ENCODE results near the gene MKS1.

MKS1 gene

DNA sequence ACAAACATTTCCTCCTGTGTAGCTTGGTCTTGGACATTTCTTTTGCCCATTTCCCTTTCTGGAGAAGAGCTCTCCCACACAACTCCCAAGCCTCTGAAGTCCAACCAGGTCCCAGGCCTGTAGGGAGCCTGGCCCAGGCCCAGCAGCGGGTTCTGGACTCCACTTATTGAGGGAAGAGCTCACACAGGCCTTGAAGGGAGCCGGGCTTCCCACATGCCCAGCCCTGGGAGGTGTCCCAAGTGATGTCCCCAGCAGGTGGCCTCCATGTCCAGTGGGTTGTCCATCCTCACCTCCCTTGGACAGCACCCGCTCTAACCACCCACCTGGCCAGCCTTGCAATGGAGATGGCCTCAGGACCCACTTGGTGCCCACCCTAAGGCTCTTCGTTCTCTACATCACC lies 32.5 kb downstream of the MKS1 start:
- H3F3A ChIP-seq (ENCODE audit: low read depth) = no peaks in the 10 kb centered on the region
- TF ChIP-seq, protein P1, sequence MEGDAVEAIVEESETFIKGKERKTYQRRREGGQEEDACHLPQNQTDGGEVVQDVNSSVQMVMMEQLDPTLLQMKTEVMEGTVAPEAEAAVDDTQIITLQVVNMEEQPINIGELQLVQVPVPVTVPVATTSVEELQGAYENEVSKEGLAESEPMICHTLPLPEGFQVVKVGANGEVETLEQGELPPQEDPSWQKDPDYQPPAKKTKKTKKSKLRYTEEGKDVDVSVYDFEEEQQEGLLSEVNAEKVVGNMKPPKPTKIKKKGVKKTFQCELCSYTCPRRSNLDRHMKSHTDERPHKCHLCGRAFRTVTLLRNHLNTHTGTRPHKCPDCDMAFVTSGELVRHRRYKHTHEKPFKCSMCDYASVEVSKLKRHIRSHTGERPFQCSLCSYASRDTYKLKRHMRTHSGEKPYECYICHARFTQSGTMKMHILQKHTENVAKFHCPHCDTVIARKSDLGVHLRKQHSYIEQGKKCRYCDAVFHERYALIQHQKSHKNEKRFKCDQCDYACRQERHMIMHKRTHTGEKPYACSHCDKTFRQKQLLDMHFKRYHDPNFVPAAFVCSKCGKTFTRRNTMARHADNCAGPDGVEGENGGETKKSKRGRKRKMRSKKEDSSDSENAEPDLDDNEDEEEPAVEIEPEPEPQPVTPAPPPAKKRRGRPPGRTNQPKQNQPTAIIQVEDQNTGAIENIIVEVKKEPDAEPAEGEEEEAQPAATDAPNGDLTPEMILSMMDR (conservative IDR thresholded peaks at IDR 0.05; ENCODE audit: low read length) = no peak
- TF ChIP-seq EZH2phosphoT487 (IDR thresholded peaks at IDR 0.05; ENCODE audit: borderline replicate concordance) = no peak
- no peaks in the 10 kb centered on the region for H3K27me3 ChIP-seq (ENCODE audit: insufficient read depth, low read length, poor library complexity, severe bottlenecking)
- no peaks in the 10 kb centered on the region for H4K20me1 ChIP-seq (ENCODE audit: insufficient read depth, low read length, poor library complexity, severe bottlenecking)
- H3K9ac ChIP-seq (ENCODE audit: low read depth, low read length, poor library complexity, severe bottlenecking) = no peak overlapping the region
- no peak overlapping the region for H3K4me3 ChIP-seq (ENCODE audit: low read length, poor library complexity, severe bottlenecking)
- H3K4me1 ChIP-seq (ENCODE audit: insufficient read depth, low read length, poor library complexity, severe bottlenecking) = no peaks in the 10 kb centered on the region
- no peak overlapping the region for H3K4me2 ChIP-seq (ENCODE audit: low read depth, low read length, poor library complexity, severe bottlenecking)
- no peak overlapping the region for H2AFZ ChIP-seq (ENCODE audit: low read length)
- H3K79me2 ChIP-seq (ENCODE audit: insufficient read depth, low read length) = no peaks in the 10 kb centered on the region
- no peaks in the 10 kb centered on the region for H3K9me3 ChIP-seq (ENCODE audit: insufficient read depth, low read depth, low read length)
- H3K36me3 ChIP-seq (ENCODE audit: insufficient read depth, low read length) = no peaks in the 10 kb centered on the region
- H3K9me2 ChIP-seq (replicated peaks; ENCODE audit: low read depth, low read length) = no peaks in the 10 kb centered on the region

DNA sequence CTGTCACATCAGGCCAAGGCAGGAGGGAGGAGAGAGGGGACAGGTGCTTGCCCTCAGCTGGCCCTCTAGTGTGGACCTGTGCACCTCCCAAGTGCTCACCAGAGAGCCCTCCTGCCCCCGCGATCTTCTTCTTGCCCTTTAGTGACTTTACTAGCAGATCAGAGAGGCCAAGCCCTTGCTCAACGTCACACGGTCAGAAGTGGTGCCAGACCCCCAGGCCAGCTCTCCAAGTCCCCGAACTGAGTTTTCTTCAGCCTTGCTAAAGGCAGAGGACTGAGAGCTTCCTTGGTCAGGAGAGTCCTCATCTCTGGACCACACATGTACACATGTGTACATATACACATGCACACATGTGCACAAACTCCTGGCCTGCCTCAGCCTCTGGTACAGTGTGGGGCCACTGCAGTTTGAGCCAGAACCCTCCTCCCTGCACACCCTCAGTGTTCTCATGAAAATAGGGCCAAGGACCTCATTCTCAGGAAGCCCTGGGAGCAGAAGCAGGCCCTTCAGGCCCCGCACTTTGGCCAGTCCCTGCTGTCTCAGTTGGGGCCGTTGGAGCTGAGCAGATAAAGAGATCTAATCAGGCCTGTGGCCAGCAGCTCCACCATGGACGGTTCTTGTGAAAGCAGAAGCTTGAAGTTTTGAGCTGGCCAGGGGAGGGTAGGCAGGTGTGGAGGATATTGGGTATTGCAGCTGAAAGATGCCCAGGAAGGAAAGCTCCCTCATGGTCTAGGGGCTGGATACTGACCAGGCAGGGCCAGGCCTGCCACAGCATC lies 33.9 kb downstream of the MKS1 start:
- no peaks in the 10 kb centered on the region for H3K9me2 ChIP-seq (replicated peaks; ENCODE audit: low read depth, low read length)
- no peak overlapping the region for H3K4me2 ChIP-seq (ENCODE audit: low read depth, low read length, poor library complexity, severe bottlenecking)
- H3K9ac ChIP-seq (ENCODE audit: low read depth, low read length, poor library complexity, severe bottlenecking) = no peak overlapping the region
- H3K9me3 ChIP-seq (ENCODE audit: insufficient read depth, low read depth, low read length) = no peaks in the 10 kb centered on the region
- H3K27me3 ChIP-seq (ENCODE audit: insufficient read depth, low read length, poor library complexity, severe bottlenecking) = no peaks in the 10 kb centered on the region
- H3F3A ChIP-seq (ENCODE audit: low read depth) = no peaks in the 10 kb centered on the region
- H3K36me3 ChIP-seq (ENCODE audit: insufficient read depth, low read length) = no peaks in the 10 kb centered on the region
- H3K4me1 ChIP-seq (ENCODE audit: insufficient read depth, low read length, poor library complexity, severe bottlenecking) = no peaks in the 10 kb centered on the region
- H3K79me2 ChIP-seq (ENCODE audit: insufficient read depth, low read length) = no peaks in the 10 kb centered on the region
- no peaks in the 10 kb centered on the region for H4K20me1 ChIP-seq (ENCODE audit: insufficient read depth, low read length, poor library complexity, severe bottlenecking)
- TF ChIP-seq, protein P1 (conservative IDR thresholded peaks at IDR 0.05; ENCODE audit: low read length) = no peak
- TF ChIP-seq EZH2phosphoT487 (IDR thresholded peaks at IDR 0.05; ENCODE audit: borderline replicate concordance) = no peak
- H3K4me3 ChIP-seq (ENCODE audit: low read length, poor library complexity, severe bottlenecking) = no peak overlapping the region
- H2AFZ ChIP-seq (ENCODE audit: low read length) = no peak overlapping the region

DNA sequence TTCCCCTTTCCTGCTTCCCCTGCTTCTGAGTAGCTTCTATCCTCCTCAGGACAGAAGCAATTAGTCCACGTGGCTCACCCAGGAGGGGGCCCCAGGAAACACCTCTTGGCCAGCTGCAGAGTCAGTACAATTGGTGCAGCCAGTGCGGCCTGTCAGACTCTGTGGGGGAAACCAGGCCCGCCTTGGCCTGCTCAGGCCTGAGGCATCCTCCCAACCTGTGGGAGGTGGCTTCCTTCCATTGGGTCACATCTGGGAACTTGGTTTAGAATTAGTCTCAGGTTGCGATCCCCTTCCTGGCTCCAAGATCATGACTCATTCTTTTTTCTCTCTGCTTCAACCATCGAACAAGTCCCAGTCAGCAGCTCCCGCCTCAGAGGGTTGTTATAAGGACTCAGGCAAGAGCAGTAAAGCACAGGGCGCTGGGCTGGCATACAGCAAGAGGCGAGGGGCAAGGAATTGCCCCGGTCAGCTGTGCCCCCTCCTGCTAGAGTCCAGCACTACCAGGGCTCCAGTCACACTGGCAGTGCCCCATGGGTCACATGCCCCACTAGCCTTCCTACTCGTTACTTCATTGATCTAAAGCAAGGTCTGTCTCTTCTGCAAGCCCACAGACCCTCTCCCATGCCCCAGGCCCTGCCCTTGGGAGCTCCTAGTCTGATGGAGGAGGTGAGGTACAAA lies 34.6 kb downstream of the MKS1 start:
- Histone ChIP-seq H3K36me3 (ENCODE audit: insufficient read depth, low read length) (no peaks in the 10 kb centered on the region), H3K9me3 (ENCODE audit: insufficient read depth, low read depth, low read length) (no peaks in the 10 kb centered on the region), H3K4me3 (ENCODE audit: low read length, poor library complexity, severe bottlenecking) (no peak overlapping the region), H4K20me1 (ENCODE audit: insufficient read depth, low read length, poor library complexity, severe bottlenecking) (no peaks in the 10 kb centered on the region), H3K9ac (ENCODE audit: low read depth, low read length, poor library complexity, severe bottlenecking) (no peak overlapping the region), H3F3A (ENCODE audit: low read depth) (no peaks in the 10 kb centered on the region), H3K4me2 (ENCODE audit: low read depth, low read length, poor library complexity, severe bottlenecking) (no peak overlapping the region), H3K79me2 (ENCODE audit: insufficient read depth, low read length) (no peaks in the 10 kb centered on the region), H3K4me1 (ENCODE audit: insufficient read depth, low read length, poor library complexity, severe bottlenecking) (no peaks in the 10 kb centered on the region), H3K9me2 (replicated peaks; ENCODE audit: low read depth, low read length) (no peaks in the 10 kb centered on the region), H3K27me3 (ENCODE audit: insufficient read depth, low read length, poor library complexity, severe bottlenecking) (no peaks in the 10 kb centered on the region), H2AFZ (ENCODE audit: low read length) (no peak overlapping the region)
- no peak for TF ChIP-seq EZH2phosphoT487 (IDR thresholded peaks at IDR 0.05; ENCODE audit: borderline replicate concordance)
- TF ChIP-seq, protein P1 (conservative IDR thresholded peaks at IDR 0.05; ENCODE audit: low read length) = no peak
